Mesenchymal stem cell (in vitro differentiated cells and primary cell): Measurements from ENCODE around the gene MINDY3.

Source experiments
- DNase-seq: peaks from one replicate; pipeline ENCODE4 v3.0.0-alpha.2; 2013
- H2AFZ ChIP-seq: one replicate; pipeline ENCODE4 v1.6.1; 2013; ENCODE audit warnings: low read depth, mild to moderate bottlenecking, control low read depth, inconsistent platforms, low read length, moderate library complexity
- H2AK5ac ChIP-seq: 2 replicates; pipeline ENCODE4 v1.6.1; 2013; ENCODE audit warnings: low read length, moderate library complexity, mild to moderate bottlenecking, inconsistent platforms; ENCODE audit not compliant: severe bottlenecking
- H2BK120ac ChIP-seq: one replicate; pipeline ENCODE4 v1.6.1; 2013; ENCODE audit warnings: low read depth, mild to moderate bottlenecking, inconsistent platforms, low read length, moderate library complexity
- H2BK12ac ChIP-seq, 2 experiments: one replicate each; pipeline ENCODE4 v1.6.1; 2013; ENCODE audit warnings: inconsistent platforms in 2 of 2, low read length in 2 of 2, mild to moderate bottlenecking in 2 of 2, moderate library complexity in 2 of 2, control low read depth in 1 of 2
- H2BK15ac ChIP-seq: one replicate; pipeline ENCODE4 v1.6.1; 2013; ENCODE audit warnings: mild to moderate bottlenecking, low read depth, inconsistent platforms; ENCODE audit not compliant: poor library complexity, severe bottlenecking
- H2BK5ac ChIP-seq: 2 replicates; pipeline ENCODE4 v1.6.1; 2013; ENCODE audit warnings: low read depth, mild to moderate bottlenecking, low read length, control low read depth, inconsistent platforms; ENCODE audit not compliant: poor library complexity, severe bottlenecking
- H3K14ac ChIP-seq, 2 experiments: one replicate each; pipeline ENCODE4 v1.6.1; 2013; ENCODE audit warnings: inconsistent platforms in 2 of 2, low read length in 2 of 2, control low read depth in 1 of 2, mild to moderate bottlenecking in 1 of 2, moderate library complexity in 1 of 2
- H3K18ac ChIP-seq, 2 experiments: one replicate each; pipeline ENCODE4 v1.6.1; 2013; ENCODE audit warnings: inconsistent platforms in 2 of 2, low read length in 2 of 2, control low read depth in 1 of 2, low read depth in 1 of 2, mild to moderate bottlenecking in 1 of 2
- H3K23ac ChIP-seq, 2 experiments: one replicate each; pipeline ENCODE4 v1.6.1; 2013; ENCODE audit warnings: inconsistent platforms in 2 of 2, low read length in 2 of 2, mild to moderate bottlenecking in 2 of 2, moderate library complexity in 2 of 2, control low read depth in 1 of 2
- H3K27ac ChIP-seq: 2 replicates; pipeline ENCODE4 v1.5.1; 2013; ENCODE audit warnings: mild to moderate bottlenecking, moderate library complexity, low read length, control low read depth, inconsistent platforms; ENCODE audit not compliant: poor library complexity, severe bottlenecking
- H3K27me3 ChIP-seq, 2 experiments: 2 replicates each; pipeline versions ENCODE4 v1.6.1 to v1.7.0; 2013; ENCODE audit warnings: low read length in 2 of 2, mild to moderate bottlenecking in 2 of 2, moderate library complexity in 2 of 2, control low read depth in 1 of 2, inconsistent platforms in 1 of 2; ENCODE audit not compliant: control insufficient read depth in 1 of 2, insufficient read depth in 1 of 2
- H3K36me3 ChIP-seq, 2 experiments: 2 replicates each; pipeline versions ENCODE4 v1.6.1 to v1.7.0; 2013; ENCODE audit warnings: low read length in 2 of 2, control low read depth in 1 of 2, inconsistent platforms in 1 of 2, low read depth in 1 of 2, mild to moderate bottlenecking in 1 of 2; ENCODE audit not compliant: insufficient read depth in 2 of 2, control insufficient read depth in 1 of 2
- H3K4ac ChIP-seq, 2 experiments: one replicate each; pipeline ENCODE4 v1.6.1; 2013; ENCODE audit warnings: inconsistent platforms in 2 of 2, low read length in 2 of 2, mild to moderate bottlenecking in 2 of 2, moderate library complexity in 2 of 2, control low read depth in 1 of 2, low read depth in 1 of 2
- H3K4me1 ChIP-seq: 2 replicates; pipeline ENCODE4 v1.6.1; 2013; ENCODE audit warnings: low read depth, low read length, control low read depth; ENCODE audit not compliant: control insufficient read depth, insufficient read depth
- H3K4me2 ChIP-seq: 2 replicates; pipeline ENCODE4 v1.6.1; 2013; ENCODE audit warnings: low read length, mild to moderate bottlenecking, inconsistent platforms; ENCODE audit not compliant: poor library complexity, severe bottlenecking
- H3K4me3 ChIP-seq, 2 experiments: 2 replicates each; pipeline versions ENCODE4 v1.5.1 to v1.7.0; 2013; ENCODE audit warnings: low read length in 2 of 2, mild to moderate bottlenecking in 2 of 2, control low read depth in 1 of 2, low read depth in 1 of 2; ENCODE audit not compliant: insufficient read depth in 1 of 2
- H3K79me1 ChIP-seq: replicated peaks from 2 replicates; pipeline ENCODE4 v1.6.1; 2013; ENCODE audit warnings: mild to moderate bottlenecking, control low read depth, low read length, inconsistent platforms; ENCODE audit not compliant: poor library complexity, severe bottlenecking
- H3K9ac ChIP-seq: 2 replicates; pipeline ENCODE4 v1.7.0; 2013; ENCODE audit warnings: mild to moderate bottlenecking, low read length, moderate library complexity
- H3K9me3 ChIP-seq: 2 replicates; pipeline ENCODE4 v1.7.0; 2013; ENCODE audit warnings: mild to moderate bottlenecking, low read length; ENCODE audit not compliant: control insufficient read depth
- H4K8ac ChIP-seq: one replicate; pipeline ENCODE4 v1.6.1; 2013; ENCODE audit warnings: inconsistent platforms, mild to moderate bottlenecking, low read length, moderate library complexity
- H4K91ac ChIP-seq: one replicate; pipeline ENCODE4 v1.6.1; 2013; ENCODE audit warnings: mild to moderate bottlenecking, low read length, inconsistent platforms
- WGBS: methylation state at CpG from one replicate; pipeline ENCODE4 v1.1.7; 2013; ENCODE audit warnings: mixed read lengths; 5-methylcytosine and 5-hydroxymethylcytosine counted together

The MINDY3 gene

DNA sequence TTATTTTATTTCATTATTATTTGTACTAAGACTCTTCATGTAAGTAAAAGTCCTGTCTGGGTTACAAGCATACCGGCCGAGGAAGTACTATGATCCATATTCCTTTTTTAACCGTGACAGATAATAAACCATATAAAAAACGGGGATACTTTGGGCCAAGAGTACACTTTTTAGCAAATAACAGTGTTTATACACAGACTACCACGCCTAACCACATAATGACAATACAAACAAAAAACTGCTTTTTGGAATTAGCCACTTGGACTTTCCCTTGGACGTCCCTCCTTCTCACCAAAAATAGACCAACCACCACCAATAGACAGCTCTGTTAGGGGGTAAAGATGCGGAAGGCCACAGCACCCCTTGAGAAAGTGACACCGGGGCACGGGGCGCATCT, 800 bp downstream of the MINDY3 start:
- Histone ChIP-seq H2AFZ (peak overlapping the region; percentile 85), H3K4me3 (peak overlapping the region; percentile 93 to 98), H3K4me2 (peak overlapping the region; percentile 85), H3K18ac (peak overlapping the region; percentile 26 to 71), H3K79me1 (peaks cover 9% of the 10 kb centered on the region), H3K14ac (peak overlapping the region in 1 of 2 experiments; percentile 68), H3K27ac (no peak overlapping the region), H4K91ac (no peak overlapping the region), H3K23ac (peak overlapping the region in 1 of 2 experiments; percentile 94), H3K4me1 (peaks cover 1% of the 10 kb centered on the region), H3K4ac (peak overlapping the region; percentile 24 to 85), H4K8ac (no peak overlapping the region), H2BK120ac (no peak overlapping the region), H3K36me3 (no peaks in the 10 kb centered on the region), H2AK5ac (no peak overlapping the region), H2BK15ac (no peak overlapping the region), H2BK12ac (no peak overlapping the region), H2BK5ac (no peak overlapping the region), H3K9ac (peak overlapping the region; percentile 92), H3K9me3 (no peaks in the 10 kb centered on the region), H3K27me3 (peaks cover 0 to 3% of the 10 kb centered on the region in 2 experiments)
- DNase-seq, result no peak
- WGBS, result 23% methylated on average over 10 of the region's 10 CpGs

DNA sequence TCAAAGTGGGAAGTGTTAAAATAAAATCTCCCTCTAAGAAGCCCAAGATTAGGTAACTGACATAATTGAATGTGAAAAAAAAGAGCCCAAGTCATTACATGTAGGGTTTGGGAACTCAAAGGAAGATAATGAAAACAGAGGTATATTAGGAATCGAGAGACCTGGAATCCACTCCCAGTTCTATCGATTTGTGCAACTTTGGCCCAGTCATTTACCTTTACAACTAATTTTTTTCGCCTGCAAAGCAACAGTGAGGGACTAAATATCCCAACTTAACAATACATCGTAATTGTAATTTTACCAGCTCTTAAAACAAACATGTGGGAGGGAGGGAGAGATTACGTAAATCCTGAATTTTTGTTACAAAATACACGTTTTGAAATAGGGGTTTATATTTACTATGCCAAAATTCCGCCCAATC, 1.4 kb downstream of the MINDY3 start:
- Histone ChIP-seq H3K18ac (no peak overlapping the region), H2BK5ac (no peak overlapping the region), H3K4me3 (peak overlapping the region in 1 of 2 experiments; percentile 98), H2AFZ (no peak overlapping the region), H3K79me1 (peaks cover 9% of the 10 kb centered on the region), H2AK5ac (no peak overlapping the region), H4K8ac (no peak overlapping the region), H3K14ac (no peak overlapping the region), H3K4ac (no peak overlapping the region), H4K91ac (no peak overlapping the region), H2BK120ac (no peak overlapping the region), H3K9me3 (no peaks in the 10 kb centered on the region), H2BK12ac (no peak overlapping the region), H3K27me3 (peaks cover 0 to 3% of the 10 kb centered on the region in 2 experiments), H3K4me1 (peaks cover 1% of the 10 kb centered on the region), H3K4me2 (peak overlapping the region; percentile 29), H3K36me3 (peaks cover 0 to 3% of the 10 kb centered on the region in 2 experiments), H2BK15ac (no peak overlapping the region), H3K23ac (no peak overlapping the region), H3K27ac (no peak overlapping the region), H3K9ac (peak overlapping the region; percentile 92)
- DNase-seq, result no peak
- WGBS, result 94% methylated on average over 2 of the region's 7 CpGs

DNA sequence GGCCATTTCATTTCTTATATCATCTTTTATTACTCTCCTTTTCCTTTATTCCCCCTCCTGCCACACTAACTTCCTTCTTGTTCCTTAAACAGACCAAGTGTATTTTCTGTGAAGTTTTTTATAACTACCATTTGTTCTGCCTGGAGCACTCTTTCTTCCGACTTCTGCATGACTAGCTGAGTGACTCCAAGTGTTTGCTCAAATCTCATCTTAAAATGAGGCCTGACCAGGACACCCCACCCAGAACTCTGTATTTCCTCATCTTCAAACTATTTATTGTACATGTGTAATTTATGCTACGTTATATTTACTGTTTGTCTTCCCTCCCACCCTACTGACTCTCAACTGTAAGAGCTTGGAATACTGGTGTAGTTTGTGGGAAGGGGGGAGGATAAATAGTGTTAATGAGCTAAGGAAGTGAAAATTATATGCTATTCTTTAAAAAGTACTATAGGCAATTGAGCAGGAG, 3.2 kb downstream of the MINDY3 start:
- H2BK12ac ChIP-seq, result no peak overlapping the region
- H2BK120ac ChIP-seq, result no peak overlapping the region
- no peak overlapping the region for H2BK15ac ChIP-seq
- H3K27ac ChIP-seq, result no peak overlapping the region
- H3K14ac ChIP-seq, result no peak overlapping the region
- no peaks in the 10 kb centered on the region for H3K27me3 ChIP-seq
- H3K4me3 ChIP-seq, result peak overlapping the region in 1 of 2 experiments; percentile 20
- 40% methylated on average over 1 of the region's 2 CpGs for WGBS
- no peak overlapping the region for H3K18ac ChIP-seq
- no peak overlapping the region for H2BK5ac ChIP-seq
- H3K4ac ChIP-seq, result no peak overlapping the region
- DNase-seq, result peak; percentile 4
- no peak overlapping the region for H2AFZ ChIP-seq
- H2AK5ac ChIP-seq, result no peak overlapping the region
- peaks cover 0 to 6% of the 10 kb centered on the region in 2 experiments for H3K36me3 ChIP-seq
- peaks cover 9% of the 10 kb centered on the region for H3K79me1 ChIP-seq
- no peak overlapping the region for H3K23ac ChIP-seq
- H3K9me3 ChIP-seq, result no peaks in the 10 kb centered on the region
- no peak overlapping the region for H4K91ac ChIP-seq
- H3K4me1 ChIP-seq, result peaks cover 1% of the 10 kb centered on the region
- no peak overlapping the region for H4K8ac ChIP-seq
- peak overlapping the region; percentile 6 for H3K9ac ChIP-seq
- H3K4me2 ChIP-seq, result no peak overlapping the region

DNA sequence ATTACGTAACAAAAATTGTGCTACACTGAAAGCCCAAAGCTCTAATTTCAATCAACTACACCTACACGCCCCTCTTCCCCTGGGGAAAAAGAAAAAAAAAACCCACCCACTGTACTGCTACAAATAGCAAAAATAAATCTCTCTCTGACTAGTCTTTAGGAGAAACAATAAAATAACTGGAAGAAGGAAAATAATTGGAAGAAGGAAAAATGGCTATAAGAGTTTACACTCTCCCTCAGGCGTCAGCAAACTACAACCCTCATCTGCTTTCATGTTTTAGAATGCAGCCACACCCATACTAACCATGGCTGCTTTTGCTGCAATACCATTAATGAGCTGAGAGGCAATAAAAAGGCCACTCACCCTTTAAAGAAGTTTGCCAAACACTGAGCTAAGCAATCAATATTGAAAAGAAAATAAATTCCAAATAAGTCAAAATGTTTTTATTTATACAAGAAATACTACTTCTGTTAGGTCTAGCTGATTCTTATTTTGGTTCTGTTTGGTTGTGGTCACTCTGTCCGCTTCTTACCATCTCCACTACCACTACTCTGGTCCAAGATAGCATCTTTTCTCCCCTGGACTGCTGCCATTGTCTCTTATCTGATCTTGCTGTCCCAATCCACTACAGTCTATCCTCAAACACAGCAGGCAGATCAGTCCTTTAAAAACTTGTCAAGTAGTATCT, 3.8 kb downstream of the MINDY3 start:
- Histone ChIP-seq H3K23ac (no peak overlapping the region), H2AK5ac (no peak overlapping the region), H2AFZ (no peak overlapping the region), H3K4ac (no peak overlapping the region), H3K79me1 (peaks cover 10% of the 10 kb centered on the region), H3K4me3 (peak overlapping the region in 1 of 2 experiments; percentile 20), H2BK12ac (no peak overlapping the region), H2BK15ac (no peak overlapping the region), H3K36me3 (peaks cover 0 to 6% of the 10 kb centered on the region in 2 experiments), H4K8ac (no peak overlapping the region), H3K14ac (no peak overlapping the region), H3K9ac (peak overlapping the region; percentile 39), H3K4me2 (no peak overlapping the region), H3K18ac (no peak overlapping the region), H3K27ac (no peak overlapping the region), H4K91ac (no peak overlapping the region), H3K27me3 (no peaks in the 10 kb centered on the region), H2BK120ac (no peak overlapping the region), H3K9me3 (no peaks in the 10 kb centered on the region), H2BK5ac (no peak overlapping the region), H3K4me1 (peaks cover 1% of the 10 kb centered on the region)
- DNase-seq, result peak; percentile 28
- 78% methylated on average over 4 of the region's 4 CpGs for WGBS
